NB4 (cell line): ENCODE data around the gene RELT.

ENCODE experiments used
- MAX ChIP-seq: IDR thresholded peaks from 2 replicates; pipeline ENCODE4 v1.6.1; 2011; ENCODE audit warnings: low read depth, low read length
- POLR2A ChIP-seq: IDR thresholded peaks from 2 replicates; pipeline ENCODE4 v1.6.1; 2011; ENCODE audit warnings: mild to moderate bottlenecking; ENCODE audit not compliant: insufficient read length; ENCODE audit errors: extremely low read depth

- no peak for TF ChIP-seq POLR2A
- no peak for TF ChIP-seq MAX
Measured at GRCh38 chr11:73415854-73416615, 39.8 kb downstream of the RELT start.
